Frontal cortex (tissue), 4 donors: ENCODE measurements around the gene CELA3B. TPM values are rescaled to one million over a fixed set of nuclear protein-coding genes. Genes with fewer than 3 reads are reported as not detected.
"Not testable (repeated sequence)": the region's sequence is repeated elsewhere in the genome, so short reads cannot be mapped to it uniquely, and the experiment has no call there.

Experiments
- DNase-seq, 2 donors: peaks; one replicate each; pipeline ENCODE4 v3.0.0; 2012; ENCODE audit warnings: low spot score in 2 of 2
- FAIRE-seq: peaks from 2 replicates; lab custom pipeline; 2012; peaks lifted over from hg19 to GRCh38; lab: Jason Lieb, UNC
- total RNA-seq: library from RNA; depleted of rRNA; stranded (reverse); fragments of >200 nt; gene quantifications from one replicate; pipeline ENCODE4 v1.2.3, GENCODE V29; 2014
- donor health status: control.
- donor health status: control.
- donor health status: control.

CELA3B gene
- total RNA-seq, 1 donor from 2014 or later, result not detected

GRCh38 chr1:21942464-21942863 lies 34.4 kb upstream of the CELA3B start:
- FAIRE-seq (no peak), DNase-seq (no peak)

GRCh38 chr1:21942959-21943640 lies 33.7 kb upstream of the CELA3B start:
- DNase-seq, FAIRE-seq: not testable (repeated sequence)

DNA sequence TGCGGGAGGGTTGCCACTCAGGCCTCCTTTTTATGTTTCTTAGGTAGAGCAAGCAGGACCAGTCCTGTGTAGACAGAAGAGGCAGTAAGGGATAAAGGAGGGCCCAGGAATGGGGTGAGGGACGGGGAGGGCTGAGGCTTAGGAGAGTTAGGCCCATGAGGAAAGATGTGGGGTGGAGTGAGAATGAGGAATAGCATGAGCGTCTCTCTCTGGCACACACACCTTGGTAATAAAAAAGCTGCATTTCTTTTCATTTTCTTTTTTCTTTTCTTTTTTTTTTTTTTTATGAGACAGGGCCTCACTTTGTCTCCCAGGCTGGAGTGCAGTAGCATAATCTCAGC lies 32.1 kb upstream of the CELA3B start:
- DNase-seq, result no peak
- FAIRE-seq, result no peak

DNA sequence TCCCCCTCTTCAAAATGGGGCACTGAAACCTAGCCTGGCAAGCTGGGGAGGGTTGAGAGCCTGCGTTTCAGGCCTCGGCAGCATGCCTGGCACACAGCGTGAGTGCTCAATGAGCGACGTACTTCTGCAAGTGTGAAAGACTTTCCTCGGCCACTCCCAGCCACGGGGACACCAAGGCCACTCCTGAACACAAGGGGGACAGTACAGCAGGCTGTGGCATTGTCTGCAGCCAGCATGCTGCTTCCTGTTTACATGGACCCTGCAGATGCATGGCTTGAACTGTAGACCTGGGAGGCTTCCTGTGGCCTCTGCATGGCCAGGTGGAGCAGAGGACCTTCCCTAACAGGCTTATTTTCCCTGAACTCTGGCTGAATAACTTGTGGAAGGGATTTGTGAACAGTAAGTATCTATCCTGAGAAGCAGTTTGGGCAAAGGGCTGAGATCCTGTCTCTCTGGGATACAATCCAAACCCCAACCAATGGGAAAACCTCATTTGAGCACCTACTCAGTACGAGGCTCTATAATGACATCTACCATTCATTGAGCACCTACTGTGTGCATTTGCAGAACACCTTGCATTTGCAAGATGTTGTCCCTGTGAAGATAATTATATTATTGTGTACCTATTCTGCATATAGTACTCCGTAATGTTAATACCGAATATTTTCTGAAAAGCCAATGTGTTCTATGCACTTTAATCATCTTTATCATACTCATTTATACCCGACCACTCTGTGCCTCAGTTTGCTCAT lies 29.8 kb upstream of the CELA3B start:
- DNase-seq (no peak), FAIRE-seq (no peak)

- FAIRE-seq, result no peak
- DNase-seq, result no peak
Measured at GRCh38 chr1:21950734-21951133, 26.1 kb upstream of the CELA3B start.

GRCh38 chr1:21951226-21951870 lies 25.5 kb upstream of the CELA3B start:
- no peak for FAIRE-seq
- DNase-seq, result no peak

DNA sequence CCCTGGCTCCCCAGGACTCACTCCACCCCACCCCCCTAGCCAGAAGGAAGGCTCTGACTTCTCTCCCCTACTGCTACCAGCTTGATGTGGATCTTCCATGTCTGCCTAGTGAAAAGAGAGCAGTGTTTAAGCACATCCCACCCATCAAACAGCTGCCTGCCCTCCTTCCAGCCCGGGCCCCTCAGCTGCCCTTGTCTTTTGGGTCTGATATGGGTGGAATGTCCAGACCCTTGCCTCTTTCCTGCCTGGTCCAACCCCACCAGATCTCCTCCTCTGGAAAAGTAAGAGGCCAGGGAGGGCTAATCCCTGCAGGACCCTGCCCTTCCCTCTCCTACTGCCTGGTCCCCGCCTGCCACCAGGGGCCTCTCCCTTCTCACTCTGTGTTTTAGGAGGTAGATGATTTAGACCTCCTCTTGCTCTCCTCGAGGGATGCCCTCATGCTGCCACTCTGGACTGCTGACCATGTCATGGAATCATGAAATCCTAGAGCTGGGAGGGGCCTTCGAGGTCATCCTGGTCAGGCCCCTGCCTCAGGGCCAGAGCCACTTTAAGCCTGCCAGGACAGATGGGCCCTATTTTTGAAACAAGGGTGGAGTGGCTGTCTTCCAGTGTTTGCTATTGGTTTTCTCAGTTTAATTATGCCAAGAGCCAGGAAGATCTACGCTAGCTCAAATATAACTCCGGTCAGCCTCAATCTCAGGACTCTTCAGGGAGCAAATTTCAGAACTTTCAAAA lies 23.9 kb upstream of the CELA3B start:
- DNase-seq (no peak), FAIRE-seq (no peak)

DNA sequence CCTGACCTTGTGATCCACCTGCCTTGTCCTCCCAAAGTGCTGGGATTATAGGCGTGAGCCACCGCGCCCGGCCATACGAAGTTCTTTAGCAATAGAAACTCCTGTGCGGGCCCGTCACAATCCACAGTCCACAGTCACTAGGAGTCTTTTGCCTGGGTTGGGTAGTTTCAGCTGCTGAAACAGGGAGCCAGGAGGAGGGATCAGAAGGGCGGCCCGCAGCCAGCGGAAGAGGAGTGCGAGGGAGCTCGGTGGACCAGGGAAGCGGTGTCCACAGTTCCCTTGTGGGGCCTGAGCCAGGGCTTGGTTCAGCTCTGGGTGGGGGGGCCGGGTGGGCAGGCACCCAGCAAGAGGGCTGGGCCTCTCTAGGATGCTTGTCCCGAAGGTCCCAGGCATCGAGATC lies 21.8 kb upstream of the CELA3B start:
- DNase-seq (no peak), FAIRE-seq (no peak)

DNA sequence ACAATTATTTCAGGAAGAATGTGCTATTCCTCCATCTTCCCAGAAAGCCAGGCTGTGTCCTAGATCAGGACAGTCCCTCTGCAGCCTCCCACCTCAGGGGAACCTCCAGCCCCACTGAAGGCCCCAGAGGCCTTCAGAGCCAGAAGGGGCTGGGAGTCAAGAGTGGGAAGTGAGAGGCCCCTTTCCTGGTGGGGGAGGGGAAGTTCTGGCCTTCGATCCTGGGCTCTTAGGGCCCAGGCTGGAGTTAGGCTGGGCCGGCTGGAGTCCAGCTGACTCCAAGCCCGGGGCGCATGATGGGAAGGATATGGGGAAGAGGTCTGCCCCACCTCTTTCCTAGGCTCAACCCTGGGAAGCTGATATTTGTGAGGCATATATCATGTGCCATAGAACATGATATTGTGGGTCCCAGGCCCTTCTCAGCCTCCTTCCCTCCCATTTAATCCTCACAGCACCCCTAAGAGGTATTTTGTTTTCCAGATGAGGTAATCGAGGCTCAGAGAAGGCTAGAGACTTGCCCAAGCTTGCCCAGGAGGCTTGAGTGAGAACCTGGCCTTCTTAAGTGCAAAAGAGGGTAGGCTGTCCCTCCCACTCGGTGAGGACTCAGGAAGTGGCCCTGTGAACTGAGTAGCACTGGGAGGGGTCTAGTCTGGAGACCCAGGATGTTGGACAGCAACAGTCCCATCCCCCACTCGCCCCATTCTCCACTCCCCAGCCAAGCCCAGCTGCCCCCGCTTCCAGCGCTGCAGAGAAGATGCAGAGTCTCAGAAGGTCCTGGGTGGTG lies 21.1 kb upstream of the CELA3B start:
- FAIRE-seq (no peak), DNase-seq (no peak)

DNA sequence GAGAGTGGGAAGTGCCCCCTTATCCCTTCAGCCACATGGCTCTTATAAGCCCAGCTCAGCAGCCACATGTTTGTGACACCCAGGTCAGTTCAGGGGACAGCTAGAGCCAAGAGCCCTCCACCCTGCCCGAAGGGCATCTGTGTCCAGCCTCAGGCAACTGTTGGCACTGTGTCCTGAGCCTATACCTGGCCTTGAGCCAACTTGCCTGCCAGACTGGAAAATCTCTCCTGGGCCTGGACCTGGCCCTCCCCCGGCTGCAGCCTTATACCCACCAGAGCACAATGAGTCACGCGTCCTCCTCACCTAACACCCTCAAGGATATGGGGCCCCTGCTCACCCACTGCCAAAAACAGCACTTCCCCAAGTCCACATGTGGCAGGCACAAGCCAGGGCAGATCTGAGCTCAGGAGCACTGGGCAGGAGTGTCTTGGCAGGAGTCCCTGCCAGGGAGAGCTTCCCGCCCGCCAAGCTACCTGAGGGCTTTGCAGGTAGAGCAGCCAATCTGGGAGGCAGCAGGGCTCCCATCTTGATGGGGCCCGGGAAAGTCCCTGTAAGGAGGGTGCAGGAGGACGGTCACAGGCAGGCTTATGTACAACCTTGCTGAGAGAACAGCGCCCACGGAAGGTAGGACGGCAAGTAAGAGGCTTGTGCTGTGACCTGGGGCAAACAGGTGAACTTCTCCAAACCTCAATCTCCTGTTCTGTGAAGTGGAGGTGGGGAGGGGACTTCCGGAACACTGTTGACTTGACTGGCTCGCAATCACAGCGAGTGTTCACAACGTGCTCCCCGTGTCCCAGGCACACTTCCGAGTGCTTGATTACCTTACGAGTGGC lies 19.9 kb upstream of the CELA3B start:
- FAIRE-seq, result no peak
- no peak for DNase-seq

- FAIRE-seq, result no peak
Measured at GRCh38 chr1:21961337-21961736, 15.5 kb upstream of the CELA3B start.

DNA sequence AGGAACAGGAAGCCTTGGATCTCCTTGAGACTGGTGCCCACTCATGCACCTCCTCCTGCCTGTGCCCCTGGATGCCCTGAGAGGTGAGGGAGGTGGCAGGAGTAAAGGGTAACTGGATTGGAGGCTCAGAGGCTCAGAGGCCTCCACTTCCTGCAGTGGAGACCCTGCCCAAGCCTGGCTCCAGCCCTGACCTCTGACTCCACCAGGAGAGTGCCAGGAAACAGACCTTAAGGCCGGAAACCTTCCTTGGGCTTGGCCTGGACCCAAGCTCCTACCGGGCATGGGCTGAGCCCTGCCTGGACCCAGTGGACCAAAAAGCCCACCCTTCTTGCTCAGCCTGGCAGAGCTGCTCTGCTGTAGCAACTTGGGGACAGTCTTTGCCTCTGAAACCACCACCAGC lies 15.0 kb upstream of the CELA3B start:
- no peak for FAIRE-seq
- no peak for DNase-seq

More at GRCh38 chr1:21961337-21961736, 15.5 kb upstream of the CELA3B start:
- DNase-seq, result no peak

DNA sequence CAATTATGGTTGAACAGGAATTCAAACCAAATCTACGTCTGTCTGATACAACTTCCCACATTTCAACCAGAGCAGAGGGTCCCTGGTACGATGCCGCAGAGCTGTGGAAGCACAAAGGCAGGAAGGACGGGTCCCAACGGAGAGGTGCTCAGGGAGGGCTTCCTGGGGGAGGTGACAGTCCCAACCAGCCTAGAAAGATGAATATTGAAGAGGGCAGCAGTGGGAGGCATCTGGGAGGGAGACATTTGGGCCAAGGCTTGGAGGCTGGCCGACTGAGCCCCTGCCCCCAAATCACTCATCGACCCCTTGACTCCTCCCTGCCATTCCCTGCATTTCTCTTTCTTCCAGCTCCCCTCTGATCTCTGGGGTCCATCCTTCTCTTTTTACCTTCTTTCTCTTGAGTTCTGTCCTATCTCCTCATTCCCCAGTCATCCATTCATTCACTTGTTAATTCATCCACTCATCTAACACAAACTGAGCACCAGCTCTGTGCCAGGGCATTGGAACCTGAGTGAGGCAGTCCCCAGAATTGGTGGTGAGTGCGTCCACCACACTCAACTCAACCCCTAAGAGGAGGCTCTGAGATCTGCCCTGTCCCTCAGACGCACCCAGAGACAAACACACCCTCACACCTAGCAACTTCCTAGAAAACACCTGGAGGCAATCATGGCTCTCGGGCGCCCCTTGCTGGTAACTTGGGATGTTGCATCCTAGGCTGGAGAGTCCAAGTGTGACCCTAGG lies 13.2 kb upstream of the CELA3B start:
- FAIRE-seq (no peak), DNase-seq (peak; percentile 38 to 65)

- FAIRE-seq, result no peak
- no peak for DNase-seq
Measured at GRCh38 chr1:21966247-21967000, 10.4 kb upstream of the CELA3B start.

DNA sequence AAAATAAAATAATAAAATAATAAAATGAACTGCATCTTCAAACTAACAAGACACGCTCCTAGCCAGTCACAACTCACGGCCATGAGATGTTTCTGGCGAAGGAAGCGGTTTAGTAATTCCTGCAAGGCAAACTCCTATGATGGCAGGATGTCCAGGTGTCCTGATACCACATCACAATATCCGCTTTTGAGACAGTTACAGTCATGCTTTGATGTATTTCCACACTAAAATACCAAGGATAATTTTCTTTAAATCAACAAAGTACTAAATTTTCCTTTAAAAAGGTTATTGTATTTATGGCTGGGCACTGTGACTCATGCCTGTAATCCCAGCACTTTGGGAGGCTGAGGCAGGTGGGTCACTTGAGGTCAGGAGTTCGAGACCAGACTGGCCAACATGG lies 9.6 kb upstream of the CELA3B start:
- DNase-seq, FAIRE-seq: not testable (repeated sequence)

DNA sequence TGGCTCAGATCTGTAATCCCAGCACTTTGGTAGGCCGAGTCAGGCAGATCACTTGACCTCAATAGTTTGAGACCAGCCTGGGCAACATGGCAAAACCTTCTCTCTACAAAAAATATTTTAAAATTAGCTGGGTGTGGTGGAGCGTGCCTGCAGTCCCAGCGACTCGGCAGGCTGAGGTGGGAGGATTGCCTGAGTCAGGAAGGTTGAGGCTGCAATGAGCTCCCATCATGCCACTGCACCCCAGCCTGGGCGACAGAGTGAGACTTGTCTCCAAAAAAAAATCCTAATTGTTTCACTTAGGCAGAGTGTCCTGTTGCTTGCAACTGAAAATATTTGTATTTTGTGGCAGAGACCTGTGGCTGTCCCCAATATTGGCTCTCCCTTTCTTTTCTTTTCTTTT lies 7.8 kb upstream of the CELA3B start:
- not testable (repeated sequence) for DNase-seq, FAIRE-seq

- not testable (repeated sequence) for DNase-seq, FAIRE-seq
Measured at GRCh38 chr1:21970523-21970922, 6.3 kb upstream of the CELA3B start.
